HCT116 (cell line): ENCODE data around the gene FAM162B. TPM values are rescaled to one million over a fixed set of nuclear protein-coding genes. Genes with fewer than 3 reads are reported as not detected.

Experiments
- ATAC-seq: fragments of 200-7000 bp; cut with Tn5 transposase; 2 replicates; pipeline ENCODE4 v1.9.1; 2020; ENCODE audit warnings: mild to moderate bottlenecking, moderate library complexity
- BruUV-seq: library from RNA; stranded (reverse); fragments of 400-500 nt; replicated peaks from 2 replicates; lab custom pipeline; 2021; lab: Mats Ljungman, UMichigan
- CTCF ChIA-PET: fragments of 300-600 bp; sonication (Branson Sonifier 250); formaldehyde crosslinking; loops from one replicate; lab custom pipeline; 2021; ENCODE audit warnings: antibody characterized with exemption; lab: Charles Lee
- POLR2A ChIA-PET: fragments of 300-600, 350-600 bp; sonication (Branson Sonifier 250); formaldehyde crosslinking; loops from one replicate; lab custom pipeline; 2021; ENCODE audit warnings: antibody characterized with exemption; lab: Charles Lee
- RAD21 ChIA-PET, 2 experiments: fragments of 300-600 bp; sonication (Branson Sonifier 250); formaldehyde crosslinking; loops; one replicate each; lab custom pipeline; 2023; ENCODE audit warnings: low total read pairs in 2 of 2; ENCODE audit not compliant: uncharacterized antibody in 2 of 2, unreplicated experiment in 2 of 2, low non-redundant PET in 1 of 2; lab: Charles Lee
- DNase-seq: peaks from one replicate; pipeline ENCODE4 v3.0.0-alpha.2; 2010; ENCODE audit warnings: low read depth, low spot score
- H2AFZ ChIP-seq: fragments of 200-600 bp; shearing (Covaris generic), sonication (generic); 2 replicates; pipeline ENCODE4 v1.6.1; 2017; ENCODE audit warnings: low read depth, mixed run types, mixed read lengths, antibody characterized with exemption, low read length; ENCODE audit not compliant: poor library complexity, severe bottlenecking
- H3K27ac ChIP-seq: 2 replicates; pipeline ENCODE4 v1.5.1; 2012; ENCODE audit warnings: low read depth, low read length
- H3K27me3 ChIP-seq: fragments of 200-600 bp; sonication (generic); 2 replicates; pipeline ENCODE4 v1.6.1; 2016; ENCODE audit warnings: mixed run types, low read length, mixed read lengths; ENCODE audit not compliant: insufficient read depth
- H3K36me3 ChIP-seq, 2 experiments: fragments of 200-500 bp in 1 of 2; fragments of 200-600 bp in 1 of 2; sonication (Bioruptor generic) in 1 of 2; sonication (generic) in 1 of 2; 2 replicates each; pipeline versions ENCODE4 v1.5.1 to v1.6.1; 2014 to 2016; ENCODE audit warnings: low read length in 2 of 2, inconsistent platforms in 1 of 2, mixed read lengths in 1 of 2, mixed run types in 1 of 2; ENCODE audit not compliant: insufficient read depth in 2 of 2, control insufficient read depth in 1 of 2
- H3K4me1 ChIP-seq, 2 experiments: fragments of 200-600 bp in 1 of 2; sonication (generic) in 1 of 2; 2 replicates each; pipeline versions ENCODE4 v1.5.1 to v1.6.1; 2012 to 2017; ENCODE audit warnings: low read length in 2 of 2, inconsistent platforms in 1 of 2, mild to moderate bottlenecking in 1 of 2, mixed read lengths in 1 of 2, mixed run types in 1 of 2, moderate library complexity in 1 of 2; ENCODE audit not compliant: insufficient read depth in 2 of 2, control insufficient read depth in 1 of 2
- H3K4me2 ChIP-seq: fragments of 200-600 bp; sonication (generic); 2 replicates; pipeline ENCODE4 v1.6.1; 2017; ENCODE audit warnings: mixed run types, low read length, mixed read lengths
- H3K4me3 ChIP-seq, 2 experiments: fragments of 200-600 bp in 1 of 2; sonication (generic) in 1 of 2; replicated peaks in 1 of 2; 2 replicates each; pipeline ENCODE4 v1.5.1; 2011 to 2016; ENCODE audit warnings: low read length in 2 of 2, control low read depth in 1 of 2, low read depth in 1 of 2, mild to moderate bottlenecking in 1 of 2, mixed read lengths in 1 of 2, mixed run types in 1 of 2
- H3K79me2 ChIP-seq: fragments of 200-600 bp; sonication (generic); 2 replicates; pipeline ENCODE4 v1.6.1; 2017; ENCODE audit warnings: mild to moderate bottlenecking, mixed run types, low read length, moderate library complexity, mixed read lengths; ENCODE audit not compliant: insufficient read depth
- H3K9ac ChIP-seq: fragments of 200-600 bp; sonication (generic); 2 replicates; pipeline ENCODE4 v1.6.1; 2016; ENCODE audit warnings: low read length, mixed read lengths
- H3K9me2 ChIP-seq: fragments of 200-600 bp; sonication (generic), shearing (Covaris generic); 2 replicates; pipeline ENCODE4 v1.6.1; 2017; ENCODE audit warnings: mixed run types, mild to moderate bottlenecking, moderate library complexity; ENCODE audit not compliant: insufficient read depth
- H3K9me3 ChIP-seq, 2 experiments: fragments of 200-500 bp in 1 of 2; fragments of 200-600 bp in 1 of 2; sonication (Bioruptor generic) in 1 of 2; sonication (generic) in 1 of 2; 2 replicates each; pipeline ENCODE4 v1.6.1; 2014 to 2017; ENCODE audit warnings: low read length in 2 of 2, mixed read lengths in 2 of 2, inconsistent platforms in 1 of 2, low read depth in 1 of 2, mild to moderate bottlenecking in 1 of 2, mixed run types in 1 of 2, moderate library complexity in 1 of 2; ENCODE audit not compliant: control insufficient read depth in 1 of 2, insufficient read depth in 1 of 2
- H4K20me1 ChIP-seq: fragments of 200-600 bp; sonication (generic), shearing (Covaris generic); 2 replicates; pipeline ENCODE4 v1.6.1; 2017; ENCODE audit warnings: mixed run types, mild to moderate bottlenecking, moderate library complexity; ENCODE audit not compliant: insufficient read depth
- CBX3 ChIP-seq: IDR thresholded peaks from 2 replicates; pipeline ENCODE4 v1.6.1; 2012; ENCODE audit warnings: low read depth
- CTCF ChIP-seq, 3 experiments: fragments of 200-600 bp in 1 of 3; sonication (generic) in 1 of 3; IDR thresholded peaks in 2 of 3; conservative IDR thresholded peaks in 1 of 3; 2 replicates each; pipeline ENCODE4 v1.5.1; 2012 to 2017; ENCODE audit warnings: low read depth in 2 of 3, low read length in 2 of 3, antibody characterized with exemption in 1 of 3, borderline replicate concordance in 1 of 3, control low read depth in 1 of 3, mild to moderate bottlenecking in 1 of 3, mixed read lengths in 1 of 3, mixed run types in 1 of 3, moderate library complexity in 1 of 3; ENCODE audit not compliant: insufficient read depth in 1 of 3
- EGR1 ChIP-seq: IDR thresholded peaks from 2 replicates; pipeline ENCODE4 v1.6.1; 2012; ENCODE audit warnings: low read depth
- ELF1 ChIP-seq: IDR thresholded peaks from 2 replicates; pipeline ENCODE4 v1.6.1; 2012; ENCODE audit warnings: low read depth, borderline replicate concordance
- EZH2 ChIP-seq: fragments of 200-600 bp; sonication (generic); IDR thresholded peaks from 2 replicates; pipeline ENCODE4 v1.6.1; 2017; ENCODE audit warnings: antibody characterized with exemption, mixed run types
- JUND ChIP-seq: IDR thresholded peaks from 2 replicates; pipeline ENCODE4 v1.6.1; 2012
- POLR2A ChIP-seq: IDR thresholded peaks from 2 replicates; pipeline ENCODE4 v1.7.0; 2011; ENCODE audit warnings: borderline replicate concordance; ENCODE audit not compliant: insufficient read depth, insufficient read length; ENCODE audit errors: extremely low read depth
- RAD21 ChIP-seq: IDR thresholded peaks from 2 replicates; pipeline ENCODE4 v1.6.1; 2012; ENCODE audit warnings: low read depth, mild to moderate bottlenecking
- SIN3A ChIP-seq: IDR thresholded peaks from 2 replicates; pipeline ENCODE4 v1.6.1; 2012; ENCODE audit warnings: low read depth
- TCF7L2 ChIP-seq: IDR thresholded peaks from 2 replicates; pipeline ENCODE4 v1.7.0; 2011; ENCODE audit warnings: borderline replicate concordance, inconsistent platforms; ENCODE audit not compliant: insufficient read depth, insufficient read length; ENCODE audit errors: extremely low read depth
- ZFX ChIP-seq: fragments of 450-650 bp; IDR thresholded peaks from 2 replicates; pipeline ENCODE4 v1.6.1; 2017
- intact Hi-C: fragments of 100-400 bp; cut with micrococcal nuclease; formaldehyde crosslinking; loops from 2 replicates; pipeline ENCODE4 v1.10.0; 2022
- total RNA-seq: library from RNA; stranded (reverse); gene quantifications from one replicate; pipeline ENCODE4 v1.2.1, GENCODE V29; 2021; ENCODE audit not compliant: unreplicated experiment
- TF ChIP-seq, protein P1 (sequence below): IDR thresholded peaks from 2 replicates; pipeline ENCODE4 v1.6.1; 2011; ENCODE audit warnings: mild to moderate bottlenecking, low read length, moderate library complexity; ENCODE audit not compliant: insufficient replicate concordance; ENCODE audit errors: extremely low read depth
- TF ChIP-seq, protein P2 (sequence below): IDR thresholded peaks from 2 replicates; pipeline ENCODE4 v1.6.1; 2012
- TF ChIP-seq, protein P3 (sequence below): IDR thresholded peaks from 2 replicates; pipeline ENCODE4 v1.6.1; 2012
- TF ChIP-seq, protein P4 (sequence below): IDR thresholded peaks from 2 replicates; pipeline ENCODE4 v1.6.1; 2012; ENCODE audit warnings: low read depth

Gene FAM162B
- total RNA-seq, 1 experiment from 2014 or later: not detected

GRCh38 chr6:116797585-116797984 lies 32.1 kb upstream of the FAM162B start (continued):
- TF ChIP-seq CTCF (IDR thresholded peaks at IDR 0.05 in 2 of 3, conservative IDR thresholded peaks at IDR 0.05 in 1 of 3; ENCODE audit: borderline replicate concordance in 1 of 3, insufficient read depth in 1 of 3, low read depth in 2 of 3, low read length in 2 of 3): no peak
- TF ChIP-seq, protein P1, sequence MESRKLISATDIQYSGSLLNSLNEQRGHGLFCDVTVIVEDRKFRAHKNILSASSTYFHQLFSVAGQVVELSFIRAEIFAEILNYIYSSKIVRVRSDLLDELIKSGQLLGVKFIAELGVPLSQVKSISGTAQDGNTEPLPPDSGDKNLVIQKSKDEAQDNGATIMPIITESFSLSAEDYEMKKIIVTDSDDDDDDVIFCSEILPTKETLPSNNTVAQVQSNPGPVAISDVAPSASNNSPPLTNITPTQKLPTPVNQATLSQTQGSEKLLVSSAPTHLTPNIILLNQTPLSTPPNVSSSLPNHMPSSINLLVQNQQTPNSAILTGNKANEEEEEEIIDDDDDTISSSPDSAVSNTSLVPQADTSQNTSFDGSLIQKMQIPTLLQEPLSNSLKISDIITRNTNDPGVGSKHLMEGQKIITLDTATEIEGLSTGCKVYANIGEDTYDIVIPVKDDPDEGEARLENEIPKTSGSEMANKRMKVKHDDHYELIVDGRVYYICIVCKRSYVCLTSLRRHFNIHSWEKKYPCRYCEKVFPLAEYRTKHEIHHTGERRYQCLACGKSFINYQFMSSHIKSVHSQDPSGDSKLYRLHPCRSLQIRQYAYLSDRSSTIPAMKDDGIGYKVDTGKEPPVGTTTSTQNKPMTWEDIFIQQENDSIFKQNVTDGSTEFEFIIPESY: no peak

GRCh38 chr6:116793224-116793623 lies 27.7 kb upstream of the FAM162B start:
- Histone ChIP-seq H2AFZ (no peak overlapping the region), H3K9ac (no peak overlapping the region), H3K27me3 (no peaks in the 10 kb centered on the region), H3K79me2 (no peaks in the 10 kb centered on the region), H3K4me3 (no peak overlapping the region), H3K4me1 (no peaks in the 10 kb centered on the region), H3K9me2 (no peaks in the 10 kb centered on the region), H3K36me3 (no peaks in the 10 kb centered on the region), H3K9me3 (no peaks in the 10 kb centered on the region), H4K20me1 (no peaks in the 10 kb centered on the region), H3K27ac (no peak overlapping the region), H3K4me2 (no peak overlapping the region)
- intact Hi-C loops: no loop called here
- CTCF ChIA-PET: no interaction called here
- POLR2A ChIA-PET: no interaction called here
- no peak for DNase-seq
- no peak for ATAC-seq
- RAD21 ChIA-PET: no interaction called here
- no TSS peak for BruUV-seq
- TF ChIP-seq JUND (no peak), EGR1 (no peak), EZH2 (no peak), ELF1 (no peak), SIN3A (no peak), POLR2A (no peak), ZFX (no peak), TCF7L2 (no peak), RAD21 (no peak), CBX3 (no peak)
- TF ChIP-seq, protein P2, sequence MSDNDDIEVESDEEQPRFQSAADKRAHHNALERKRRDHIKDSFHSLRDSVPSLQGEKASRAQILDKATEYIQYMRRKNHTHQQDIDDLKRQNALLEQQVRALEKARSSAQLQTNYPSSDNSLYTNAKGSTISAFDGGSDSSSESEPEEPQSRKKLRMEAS: no peak
- TF ChIP-seq, protein P1: no peak
- TF ChIP-seq, protein P3, sequence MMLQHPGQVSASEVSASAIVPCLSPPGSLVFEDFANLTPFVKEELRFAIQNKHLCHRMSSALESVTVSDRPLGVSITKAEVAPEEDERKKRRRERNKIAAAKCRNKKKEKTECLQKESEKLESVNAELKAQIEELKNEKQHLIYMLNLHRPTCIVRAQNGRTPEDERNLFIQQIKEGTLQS: no peak
- TF ChIP-seq, protein P4, sequence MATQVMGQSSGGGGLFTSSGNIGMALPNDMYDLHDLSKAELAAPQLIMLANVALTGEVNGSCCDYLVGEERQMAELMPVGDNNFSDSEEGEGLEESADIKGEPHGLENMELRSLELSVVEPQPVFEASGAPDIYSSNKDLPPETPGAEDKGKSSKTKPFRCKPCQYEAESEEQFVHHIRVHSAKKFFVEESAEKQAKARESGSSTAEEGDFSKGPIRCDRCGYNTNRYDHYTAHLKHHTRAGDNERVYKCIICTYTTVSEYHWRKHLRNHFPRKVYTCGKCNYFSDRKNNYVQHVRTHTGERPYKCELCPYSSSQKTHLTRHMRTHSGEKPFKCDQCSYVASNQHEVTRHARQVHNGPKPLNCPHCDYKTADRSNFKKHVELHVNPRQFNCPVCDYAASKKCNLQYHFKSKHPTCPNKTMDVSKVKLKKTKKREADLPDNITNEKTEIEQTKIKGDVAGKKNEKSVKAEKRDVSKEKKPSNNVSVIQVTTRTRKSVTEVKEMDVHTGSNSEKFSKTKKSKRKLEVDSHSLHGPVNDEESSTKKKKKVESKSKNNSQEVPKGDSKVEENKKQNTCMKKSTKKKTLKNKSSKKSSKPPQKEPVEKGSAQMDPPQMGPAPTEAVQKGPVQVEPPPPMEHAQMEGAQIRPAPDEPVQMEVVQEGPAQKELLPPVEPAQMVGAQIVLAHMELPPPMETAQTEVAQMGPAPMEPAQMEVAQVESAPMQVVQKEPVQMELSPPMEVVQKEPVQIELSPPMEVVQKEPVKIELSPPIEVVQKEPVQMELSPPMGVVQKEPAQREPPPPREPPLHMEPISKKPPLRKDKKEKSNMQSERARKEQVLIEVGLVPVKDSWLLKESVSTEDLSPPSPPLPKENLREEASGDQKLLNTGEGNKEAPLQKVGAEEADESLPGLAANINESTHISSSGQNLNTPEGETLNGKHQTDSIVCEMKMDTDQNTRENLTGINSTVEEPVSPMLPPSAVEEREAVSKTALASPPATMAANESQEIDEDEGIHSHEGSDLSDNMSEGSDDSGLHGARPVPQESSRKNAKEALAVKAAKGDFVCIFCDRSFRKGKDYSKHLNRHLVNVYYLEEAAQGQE: no peak
